ENCODE measurements around the gene SMIM14. TPM values are rescaled to one million over a fixed set of nuclear protein-coding genes. Genes with fewer than 3 reads are reported as not detected.

Gene SMIM14
- total RNA-seq, 6 experiments from 2014 or later: 54.0 to 224 (median 124) TPM

DNA sequence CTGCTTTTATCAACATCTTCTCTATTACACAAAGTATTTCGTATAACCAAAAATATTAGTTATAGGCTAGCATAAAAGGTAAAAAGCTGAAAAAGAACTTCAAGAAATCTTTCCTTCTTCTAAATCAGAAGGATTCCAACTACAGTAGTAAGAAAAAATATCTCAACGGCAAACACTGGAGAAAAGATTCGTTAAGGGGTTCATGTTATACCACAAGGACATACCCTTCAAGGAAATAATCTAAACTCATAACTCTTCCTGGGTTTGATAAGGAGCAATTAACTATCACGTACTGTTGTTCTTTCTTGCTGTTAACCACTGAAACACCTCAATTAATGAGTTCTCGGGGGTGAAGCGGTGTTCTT, 1.5 kb downstream of the SMIM14 start:
- H3K36me3 ChIP-seq: peaks cover 0 to 12% (median 3%) of the 10 kb centered on the region in 4 donors
- H3K4me1 ChIP-seq: peaks cover 0 to 44% (median 11%) of the 10 kb centered on the region in 4 donors
- DNase-seq (no peak), ATAC-seq (no peak)
- H3K9me3 ChIP-seq: no peaks in the 10 kb centered on the region
- peak overlapping the region; percentile 61 to 88 (median 88) for H3K4me3 ChIP-seq
- H3K27ac ChIP-seq: peak overlapping the region; percentile 92 to 98 (median 94)
- 2% methylated on average over 6 of the region's 6 CpGs for WGBS (ENCODE audit: insufficient coverage, low coverage, low lambda C conversion rate, missing lambda C conversion rate)
- no peaks in the 10 kb centered on the region for H3K27me3 ChIP-seq
- intact Hi-C loops (cut with DNase I): no loop called here
- TF ChIP-seq POLR2A (IDR thresholded peaks at IDR 0.05): no peak
- TF ChIP-seq, protein P1, sequence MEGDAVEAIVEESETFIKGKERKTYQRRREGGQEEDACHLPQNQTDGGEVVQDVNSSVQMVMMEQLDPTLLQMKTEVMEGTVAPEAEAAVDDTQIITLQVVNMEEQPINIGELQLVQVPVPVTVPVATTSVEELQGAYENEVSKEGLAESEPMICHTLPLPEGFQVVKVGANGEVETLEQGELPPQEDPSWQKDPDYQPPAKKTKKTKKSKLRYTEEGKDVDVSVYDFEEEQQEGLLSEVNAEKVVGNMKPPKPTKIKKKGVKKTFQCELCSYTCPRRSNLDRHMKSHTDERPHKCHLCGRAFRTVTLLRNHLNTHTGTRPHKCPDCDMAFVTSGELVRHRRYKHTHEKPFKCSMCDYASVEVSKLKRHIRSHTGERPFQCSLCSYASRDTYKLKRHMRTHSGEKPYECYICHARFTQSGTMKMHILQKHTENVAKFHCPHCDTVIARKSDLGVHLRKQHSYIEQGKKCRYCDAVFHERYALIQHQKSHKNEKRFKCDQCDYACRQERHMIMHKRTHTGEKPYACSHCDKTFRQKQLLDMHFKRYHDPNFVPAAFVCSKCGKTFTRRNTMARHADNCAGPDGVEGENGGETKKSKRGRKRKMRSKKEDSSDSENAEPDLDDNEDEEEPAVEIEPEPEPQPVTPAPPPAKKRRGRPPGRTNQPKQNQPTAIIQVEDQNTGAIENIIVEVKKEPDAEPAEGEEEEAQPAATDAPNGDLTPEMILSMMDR (IDR thresholded peaks at IDR 0.05): no peak

- no peak for DNase-seq
- peaks cover 0 to 40% (median 11%) of the 10 kb centered on the region in 4 donors for H3K4me1 ChIP-seq
- H3K27ac ChIP-seq: peak overlapping the region; percentile 92 to 98 (median 94)
- peak in 1 of 4 donors; percentile 18 for ATAC-seq
- TF ChIP-seq, protein P1 (IDR thresholded peaks at IDR 0.05): no peak
- TF ChIP-seq POLR2A (IDR thresholded peaks at IDR 0.05): no peak
- H3K4me3 ChIP-seq: peak overlapping the region; percentile 61 to 88 (median 88)
- no peaks in the 10 kb centered on the region for H3K27me3 ChIP-seq
- no peaks in the 10 kb centered on the region for H3K9me3 ChIP-seq
- H3K36me3 ChIP-seq: peaks cover 0 to 12% (median 3%) of the 10 kb centered on the region in 4 donors
- 5% methylated on average over 6 of the region's 6 CpGs for WGBS (ENCODE audit: insufficient coverage, low coverage, low lambda C conversion rate, missing lambda C conversion rate)
- intact Hi-C loops (cut with DNase I): no loop called here
Measured at GRCh38 chr4:39636531-39637184, 2.0 kb downstream of the SMIM14 start.

- DNase-seq (no peak), ATAC-seq (no peak)
- 71% methylated on average over 1 of the region's 1 CpG for WGBS (ENCODE audit: insufficient coverage, low coverage, low lambda C conversion rate, missing lambda C conversion rate)
- Histone ChIP-seq H3K27ac (no peak overlapping the region), H3K27me3 (no peaks in the 10 kb centered on the region), H3K36me3 (peaks cover 0 to 12% (median 4%) of the 10 kb centered on the region in 4 donors), H3K4me3 (peak overlapping the region in 1 of 3 donors; percentile 3), H3K4me1 (peaks cover 0 to 27% (median 8%) of the 10 kb centered on the region in 4 donors), H3K9me3 (no peaks in the 10 kb centered on the region)
- intact Hi-C loops (cut with DNase I): no loop called here
- TF ChIP-seq POLR2A (IDR thresholded peaks at IDR 0.05): no peak
- TF ChIP-seq, protein P1 (IDR thresholded peaks at IDR 0.05): no peak
Measured at GRCh38 chr4:39635023-39635422, 3.6 kb downstream of the SMIM14 start.

DNA sequence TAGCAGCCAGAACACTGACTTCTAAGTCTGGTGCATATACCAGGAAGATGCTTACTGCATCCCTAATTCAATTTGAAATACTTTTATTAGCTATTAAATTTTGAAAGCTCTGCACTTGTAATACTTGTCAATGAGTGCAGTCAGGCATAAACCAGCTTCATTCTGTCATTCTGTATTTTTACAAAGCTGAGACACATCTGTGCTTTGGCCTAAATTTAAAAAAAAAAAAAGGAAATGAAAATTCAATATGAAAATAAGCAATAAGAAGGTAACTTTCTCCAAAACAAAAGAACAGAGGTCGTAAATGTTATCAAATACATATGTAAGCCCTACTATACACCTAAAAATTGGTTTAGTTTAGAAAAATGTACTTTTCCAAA, 7.0 kb downstream of the SMIM14 start:
- WGBS (ENCODE audit: insufficient coverage, low coverage, low lambda C conversion rate, missing lambda C conversion rate): 93% methylated on average over 1 of the region's 1 CpG
- H3K4me1 ChIP-seq: peaks cover 0 to 23% (median 6%) of the 10 kb centered on the region in 4 donors
- TF ChIP-seq, protein P1 (IDR thresholded peaks at IDR 0.05): no peak
- TF ChIP-seq POLR2A (IDR thresholded peaks at IDR 0.05): no peak
- H3K36me3 ChIP-seq: peaks cover 0 to 25% (median 11%) of the 10 kb centered on the region in 4 donors
- H3K4me3 ChIP-seq: no peak overlapping the region
- no peaks in the 10 kb centered on the region for H3K27me3 ChIP-seq
- no peak for DNase-seq
- intact Hi-C loops (cut with DNase I): no loop called here
- no peak for ATAC-seq
- no peak overlapping the region for H3K27ac ChIP-seq
- H3K9me3 ChIP-seq: no peaks in the 10 kb centered on the region
